Cardiac septum (tissue), 1 donor: Measurements from ENCODE around the gene DBF4B. TPM values are rescaled to one million over a fixed set of nuclear protein-coding genes. Genes with fewer than 3 reads are reported as not detected.
"Not testable (repeated sequence)": the region's sequence is repeated elsewhere in the genome, so short reads cannot be mapped to it uniquely, and the experiment has no call there.

Experiments used
- DNase-seq: peaks from one replicate; pipeline ENCODE4 v3.0.0-alpha.2; 2020; ENCODE audit warnings: low spot score
- intact Hi-C: fragments of 100-400 bp; cut with DNase I; formaldehyde crosslinking; loops from one replicate; pipeline ENCODE4 v1.14.0; 2022
- total RNA-seq: library from RNA; stranded (reverse); fragmentation: NEBNext Ultra II Directional; extraction: Animal tissue kit (Norgen Biotek cat#: 25700); gene quantifications from one replicate; pipeline ENCODE4 v1.2.1, GENCODE V29; 2021
- donor health status: DM: no; HTN: no; CAD: no.

The DBF4B gene
- total RNA-seq, 1 donor from 2014 or later: 5.9 TPM

DNA sequence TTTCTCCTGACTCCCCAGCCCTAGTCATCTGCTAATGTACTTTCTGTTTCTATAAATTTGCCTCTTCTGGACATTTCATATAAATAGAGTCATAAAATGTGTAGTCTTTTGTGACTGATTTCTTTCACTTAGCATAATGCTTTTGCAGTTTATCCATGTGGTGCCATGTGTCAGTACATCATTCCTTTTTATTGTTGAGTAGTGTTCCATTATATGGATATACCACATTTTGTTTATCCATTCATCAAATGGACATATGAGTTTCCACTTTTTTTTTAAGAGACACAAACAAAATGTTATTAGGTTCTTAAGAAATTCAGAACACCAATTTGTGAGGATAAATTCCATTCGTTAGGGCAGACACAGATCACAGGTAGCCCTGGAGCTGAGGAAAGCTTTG is 11.0 kb downstream of the DBF4B start:
- intact Hi-C loops: no loop called here
- DNase-seq: no peak

DNA sequence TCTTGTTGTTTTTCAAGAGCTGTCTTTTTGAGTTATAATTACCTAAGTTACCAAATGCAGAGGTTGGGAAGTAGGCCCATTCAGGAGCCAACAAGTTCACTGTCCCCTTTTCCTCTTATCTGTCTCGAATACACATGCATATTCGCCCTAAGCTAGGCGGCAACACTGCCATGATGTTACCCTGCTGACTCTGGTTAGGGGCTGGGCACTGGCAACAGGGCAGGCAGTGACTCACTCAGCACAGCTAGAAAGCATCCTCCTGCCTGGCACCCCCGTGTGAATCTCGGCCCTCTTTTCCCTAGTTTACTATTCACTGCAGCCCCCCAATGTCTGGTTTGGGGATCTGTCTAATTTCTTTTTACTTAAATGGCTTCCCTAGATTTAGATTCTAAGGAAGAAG is 13.8 kb downstream of the DBF4B start:
- intact Hi-C loops: no loop called here
- DNase-seq: no peak

DNA sequence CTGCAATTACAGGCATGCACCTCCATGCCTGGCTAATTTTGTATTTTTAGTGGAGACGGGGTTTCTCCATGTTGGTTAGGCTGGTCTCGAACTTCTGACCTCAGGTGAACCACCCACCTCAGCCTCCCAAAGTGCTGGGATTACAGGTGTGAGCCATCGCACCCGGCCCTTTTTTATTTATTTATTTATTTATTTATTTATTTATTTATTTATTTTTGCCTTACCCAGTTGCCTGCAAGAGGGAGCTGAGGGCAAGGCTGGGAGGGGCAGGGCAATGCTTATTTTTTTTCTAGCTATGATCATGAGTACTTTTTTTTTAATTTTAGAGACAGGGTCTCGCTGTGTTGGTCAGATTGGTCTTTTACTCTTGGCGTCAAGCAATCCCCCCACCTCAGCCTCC is 17.7 kb downstream of the DBF4B start:
- intact Hi-C loops, DNase-seq: not testable (repeated sequence)

DNA sequence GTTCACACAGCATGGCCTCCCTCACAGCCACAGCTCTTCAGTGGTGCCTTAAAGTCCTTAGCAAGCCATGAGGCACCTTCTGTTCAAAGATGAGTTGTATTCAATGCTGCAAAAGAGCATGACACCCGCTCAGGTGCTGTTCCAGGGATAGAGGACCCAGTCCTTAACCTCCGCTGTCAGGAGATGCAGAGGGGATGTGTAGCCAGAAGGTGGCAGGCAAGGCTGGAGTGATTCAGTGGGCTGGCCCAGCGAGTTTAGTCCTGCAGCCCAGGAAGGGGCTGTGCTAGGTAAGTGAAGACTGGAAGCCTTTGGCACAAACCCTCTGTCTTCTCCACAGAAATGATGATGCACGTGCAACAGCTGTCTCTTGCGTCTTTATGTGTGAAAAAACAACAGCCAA is 25.3 kb downstream of the DBF4B start:
- intact Hi-C loops: no loop called here
- DNase-seq: no peak

DNA sequence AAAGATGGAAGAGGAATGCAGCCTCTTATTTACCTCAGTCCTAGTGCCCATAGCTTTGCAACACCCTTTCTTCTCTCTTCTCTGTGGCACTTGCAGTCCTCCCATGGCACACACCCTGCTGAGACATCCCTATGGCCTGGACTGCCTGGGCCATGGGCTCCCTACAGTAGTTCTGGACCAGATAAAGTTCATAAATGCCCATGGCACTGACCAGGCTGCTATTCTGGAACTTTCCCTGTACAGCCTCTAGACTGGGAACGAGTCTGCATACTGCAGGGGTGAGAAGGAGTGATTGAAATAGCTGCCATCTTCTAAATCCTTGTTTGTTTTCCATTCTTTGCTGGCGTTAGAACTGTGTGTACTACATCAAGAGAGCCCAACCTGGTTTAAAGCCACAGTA is 25.8 kb downstream of the DBF4B start:
- intact Hi-C loops: no loop called here
- DNase-seq: no peak

DNA sequence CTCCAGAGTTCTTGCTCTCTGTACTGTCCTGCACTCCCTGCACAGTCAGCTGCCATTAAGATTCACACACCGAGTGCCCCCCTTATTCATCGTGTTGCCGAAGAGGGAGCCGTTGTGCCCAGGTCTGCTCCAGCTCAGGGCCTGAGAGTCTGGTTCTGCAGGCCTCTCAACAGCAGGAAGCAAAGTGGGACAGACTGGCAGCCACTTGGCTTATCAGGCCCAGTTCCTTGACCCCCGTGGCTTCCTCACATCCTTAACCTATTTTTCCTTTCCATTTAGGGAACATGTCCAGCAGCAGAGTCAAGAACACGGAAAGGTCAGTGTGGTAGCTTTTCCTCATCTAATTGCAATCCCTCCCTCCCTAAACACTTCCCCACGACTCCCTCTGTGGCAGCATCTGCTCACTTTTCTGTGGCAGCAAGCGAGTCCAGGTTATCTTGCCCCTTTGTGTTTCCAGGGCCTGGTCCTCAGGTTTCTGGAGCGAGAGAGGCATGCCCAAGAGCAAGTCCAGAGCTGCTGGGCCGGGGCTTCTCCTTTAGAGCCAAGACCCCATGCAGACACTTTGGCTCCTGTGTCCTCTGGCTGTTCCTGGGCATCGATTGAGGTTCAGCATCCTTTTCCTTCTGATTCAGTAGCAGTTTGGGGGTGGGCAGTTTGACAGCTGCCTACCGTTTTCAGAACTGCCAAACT is 28.2 kb downstream of the DBF4B start:
- intact Hi-C loops: no loop called here
- DNase-seq: no peak

DNA sequence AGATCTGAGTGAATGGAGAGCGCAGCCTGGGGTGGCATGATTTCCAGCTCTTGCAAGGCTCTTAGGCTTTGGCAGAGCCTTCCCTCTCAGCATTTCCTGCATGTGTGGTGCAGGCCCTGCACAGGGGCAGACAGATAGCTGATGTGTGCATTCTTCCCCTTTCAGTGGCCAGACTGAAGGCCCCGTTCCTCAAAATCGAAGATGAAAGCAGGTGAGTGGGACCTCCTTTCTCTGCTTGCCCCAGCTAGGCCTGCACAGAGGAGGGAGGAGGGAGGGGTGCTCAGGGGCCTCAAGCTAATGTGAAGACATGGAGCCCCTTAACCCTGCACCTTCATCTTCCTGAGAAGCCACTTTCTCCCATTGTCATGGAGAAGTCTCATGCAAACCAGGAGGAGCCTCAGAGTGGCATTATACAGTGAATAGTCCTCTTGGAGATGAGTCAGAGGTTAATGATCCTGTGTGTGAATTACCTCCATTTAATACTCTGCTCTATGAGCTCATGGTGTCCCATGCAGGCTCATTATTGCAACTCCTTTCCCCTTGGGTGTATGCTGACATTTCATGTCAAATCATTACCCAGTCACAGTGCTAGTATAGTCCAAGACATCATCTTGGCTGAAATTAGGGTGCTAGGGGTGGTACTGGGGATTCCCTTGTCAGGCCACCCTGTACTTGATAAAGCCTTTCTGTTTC is 29.9 kb downstream of the DBF4B start:
- DNase-seq: no peak
- intact Hi-C loops: no loop called here

DNA sequence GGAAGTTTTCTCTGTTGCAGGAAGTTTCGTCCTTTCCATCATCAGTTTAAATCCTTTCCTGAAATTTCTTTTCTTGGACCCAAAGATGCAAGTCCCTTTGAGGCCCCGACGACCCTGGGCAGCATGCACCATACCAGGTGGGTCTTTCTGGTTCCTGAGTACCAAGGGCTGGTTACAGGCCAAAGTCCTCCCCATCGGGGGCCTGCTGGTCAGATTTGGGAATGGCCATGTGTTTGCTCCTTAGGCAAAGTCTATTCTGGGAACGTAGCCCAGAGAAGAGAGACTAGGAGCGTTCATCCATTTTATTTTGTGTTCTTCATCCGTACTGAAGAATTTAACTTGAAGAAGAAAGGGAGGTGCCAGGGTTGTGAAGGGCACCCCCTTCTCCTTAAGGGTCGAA is 32.9 kb downstream of the DBF4B start:
- intact Hi-C loops: no loop called here
- DNase-seq: no peak

DNA sequence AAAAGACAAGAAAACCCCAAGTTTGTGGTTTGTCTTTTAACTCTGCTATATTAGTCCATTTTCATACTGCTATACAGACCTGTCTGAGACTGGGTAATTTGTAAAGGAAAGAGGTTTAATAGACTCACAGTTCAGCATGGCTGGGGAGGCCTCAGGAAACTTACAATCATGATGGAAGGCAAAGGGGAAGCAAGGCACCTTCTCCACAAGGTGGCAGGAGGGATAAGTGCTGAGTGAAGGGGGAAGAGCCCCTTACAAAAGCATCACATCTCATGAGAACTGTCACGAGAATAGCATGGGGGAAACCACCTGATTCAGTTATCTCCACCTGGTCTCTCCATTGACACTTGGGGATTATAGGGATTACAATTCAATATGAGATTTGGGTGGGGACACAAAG is 36.8 kb downstream of the DBF4B start:
- no peak for DNase-seq
- intact Hi-C loops: no loop called here

DNA sequence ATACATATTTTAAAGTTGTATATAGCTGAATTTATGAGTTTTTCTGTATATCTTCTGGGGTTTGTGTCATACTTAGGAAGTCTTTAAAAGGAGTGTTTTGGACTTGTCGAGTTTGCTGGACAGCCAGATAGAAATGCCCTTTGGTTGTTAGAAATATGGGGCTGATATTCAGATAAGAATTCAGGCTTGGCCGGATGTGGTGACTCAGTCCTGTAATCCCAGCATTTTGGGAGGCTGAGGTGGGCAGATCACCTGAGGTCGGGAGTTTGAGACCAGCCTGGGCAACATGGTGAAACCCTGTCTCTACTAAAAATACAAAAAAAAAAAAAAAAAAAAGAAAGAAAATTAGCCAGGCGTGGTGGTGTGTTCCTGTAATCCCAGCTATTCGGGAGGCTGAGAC is 37.3 kb downstream of the DBF4B start:
- DNase-seq, intact Hi-C loops: not testable (repeated sequence)

DNA sequence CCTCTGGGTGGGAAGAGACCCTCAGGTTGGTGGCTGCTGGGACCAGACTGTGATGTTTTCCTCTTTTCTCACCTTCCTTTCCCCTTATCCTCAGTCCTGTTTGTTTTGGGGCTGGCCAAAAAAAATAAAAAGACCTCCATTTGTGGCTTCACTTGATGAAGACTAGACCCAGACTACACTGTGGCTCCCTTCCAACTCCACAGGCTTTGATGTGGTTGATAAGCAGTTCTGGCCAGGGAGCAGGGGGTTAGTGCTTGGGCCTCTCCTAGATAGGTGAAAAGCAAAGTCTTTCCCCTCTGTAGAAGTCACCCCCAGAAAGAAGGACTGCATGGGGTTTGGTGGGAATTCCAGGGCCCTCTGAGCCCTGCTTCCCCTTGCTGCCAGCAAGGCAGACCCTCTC is 39.1 kb downstream of the DBF4B start:
- intact Hi-C loops: no loop called here

DNA sequence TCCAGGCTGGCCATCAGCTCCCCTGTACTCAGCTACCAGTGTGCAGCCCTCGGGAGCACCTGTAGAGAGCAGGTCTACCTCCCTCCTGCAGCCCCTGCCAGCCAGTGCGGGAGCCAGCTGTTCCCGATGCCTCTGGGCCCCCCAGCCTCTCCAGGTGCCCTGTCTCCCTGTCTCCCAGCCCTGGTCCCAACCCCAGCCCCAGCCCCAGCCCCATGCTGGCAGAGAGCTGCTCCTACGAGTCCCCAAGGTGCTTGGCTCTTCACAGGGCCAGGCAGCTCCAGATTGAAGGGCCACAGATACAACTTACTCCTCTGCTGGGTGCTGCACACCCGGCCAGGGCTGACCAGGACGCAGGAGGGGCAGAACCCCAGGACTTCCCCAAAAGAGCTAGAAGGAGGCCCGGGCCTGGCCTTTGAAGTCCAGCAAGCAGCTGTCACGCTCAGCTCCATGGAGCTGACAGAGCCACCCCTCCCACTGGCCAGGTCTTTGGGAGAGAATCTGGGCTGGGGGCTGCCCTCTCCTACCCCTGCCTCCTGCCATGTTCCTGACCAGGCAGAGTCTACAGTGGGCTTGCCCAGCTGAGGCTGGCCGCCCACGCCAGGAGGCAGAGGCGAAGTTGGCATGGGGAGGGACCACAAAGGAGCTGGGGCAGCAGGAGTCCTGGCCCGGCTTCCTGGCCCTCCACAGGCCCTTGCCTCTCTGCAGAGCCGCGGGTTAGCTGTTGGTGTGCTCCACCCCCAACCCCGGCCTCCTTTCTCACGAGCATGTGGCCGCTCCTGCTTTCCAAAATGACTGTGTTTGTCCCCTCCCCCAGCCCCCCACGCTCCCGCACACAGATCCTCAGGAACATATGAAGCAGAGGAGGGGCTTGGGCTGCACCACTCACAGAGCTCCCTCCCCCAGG is 40.9 kb downstream of the DBF4B start:
- intact Hi-C loops: no loop called here
- DNase-seq: no peak

More for the DNA sequence above, 39.1 kb downstream of the DBF4B start:
- DNase-seq: no peak

DNA sequence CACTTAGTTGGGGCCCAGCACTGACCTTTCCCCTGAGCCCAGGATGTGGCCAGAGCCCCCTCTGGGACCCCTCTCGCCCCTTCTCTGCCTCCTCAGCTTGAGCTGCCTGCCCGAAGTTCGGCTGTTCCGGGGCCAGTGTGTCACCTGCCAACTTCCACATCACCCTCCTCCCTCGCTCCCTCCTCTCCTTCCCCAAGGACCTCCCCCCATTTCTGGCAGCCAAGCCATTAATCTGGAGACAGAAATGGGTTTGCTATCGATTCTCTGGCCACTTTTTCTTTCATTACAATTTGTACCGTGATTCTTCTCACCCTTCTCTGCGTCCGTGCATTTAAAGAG is 41.5 kb downstream of the DBF4B start:
- intact Hi-C loops: no loop called here
- no peak for DNase-seq

DNA sequence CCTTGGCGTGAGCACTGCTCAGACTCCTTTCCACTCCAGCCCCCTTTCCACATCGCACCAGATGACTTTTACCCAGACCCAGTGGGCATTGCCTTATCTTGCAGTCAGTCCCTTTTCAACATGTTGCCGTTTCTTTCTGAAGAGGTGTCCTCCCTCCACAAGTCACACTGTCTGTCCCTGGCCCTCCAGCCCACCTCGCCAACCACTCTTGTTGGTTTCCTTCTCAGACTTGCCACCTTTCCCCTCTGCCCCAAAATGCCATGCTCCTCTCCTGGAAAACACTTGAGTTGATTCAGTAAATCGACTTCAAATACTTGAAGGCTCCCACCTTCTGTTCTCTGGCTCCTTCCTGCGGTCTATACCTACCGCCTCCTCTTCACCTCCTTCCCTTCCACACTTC is 42.9 kb downstream of the DBF4B start:
- DNase-seq: no peak
- intact Hi-C loops: no loop called here

DNA sequence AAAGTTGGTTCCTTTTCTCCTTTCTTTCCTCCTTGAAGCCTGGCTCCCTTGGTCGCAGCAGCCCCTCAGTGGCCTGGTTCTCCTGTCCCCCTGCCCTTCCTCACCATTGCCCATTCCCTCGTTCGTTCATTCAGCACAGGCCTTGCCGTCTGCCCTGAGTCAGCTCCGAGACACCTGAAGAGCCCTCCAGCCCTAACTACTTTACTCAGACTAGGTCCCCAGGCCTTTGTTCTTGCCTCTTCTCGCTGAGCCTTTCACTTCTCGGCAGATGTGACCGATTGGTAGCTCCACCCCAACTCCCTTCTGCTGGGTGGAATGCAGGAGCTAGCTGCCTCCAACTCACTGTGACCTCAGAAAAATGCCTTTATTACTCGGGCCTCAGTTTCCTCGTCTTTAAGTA is 43.3 kb downstream of the DBF4B start:
- intact Hi-C loops: no loop called here
- DNase-seq: no peak

DNA sequence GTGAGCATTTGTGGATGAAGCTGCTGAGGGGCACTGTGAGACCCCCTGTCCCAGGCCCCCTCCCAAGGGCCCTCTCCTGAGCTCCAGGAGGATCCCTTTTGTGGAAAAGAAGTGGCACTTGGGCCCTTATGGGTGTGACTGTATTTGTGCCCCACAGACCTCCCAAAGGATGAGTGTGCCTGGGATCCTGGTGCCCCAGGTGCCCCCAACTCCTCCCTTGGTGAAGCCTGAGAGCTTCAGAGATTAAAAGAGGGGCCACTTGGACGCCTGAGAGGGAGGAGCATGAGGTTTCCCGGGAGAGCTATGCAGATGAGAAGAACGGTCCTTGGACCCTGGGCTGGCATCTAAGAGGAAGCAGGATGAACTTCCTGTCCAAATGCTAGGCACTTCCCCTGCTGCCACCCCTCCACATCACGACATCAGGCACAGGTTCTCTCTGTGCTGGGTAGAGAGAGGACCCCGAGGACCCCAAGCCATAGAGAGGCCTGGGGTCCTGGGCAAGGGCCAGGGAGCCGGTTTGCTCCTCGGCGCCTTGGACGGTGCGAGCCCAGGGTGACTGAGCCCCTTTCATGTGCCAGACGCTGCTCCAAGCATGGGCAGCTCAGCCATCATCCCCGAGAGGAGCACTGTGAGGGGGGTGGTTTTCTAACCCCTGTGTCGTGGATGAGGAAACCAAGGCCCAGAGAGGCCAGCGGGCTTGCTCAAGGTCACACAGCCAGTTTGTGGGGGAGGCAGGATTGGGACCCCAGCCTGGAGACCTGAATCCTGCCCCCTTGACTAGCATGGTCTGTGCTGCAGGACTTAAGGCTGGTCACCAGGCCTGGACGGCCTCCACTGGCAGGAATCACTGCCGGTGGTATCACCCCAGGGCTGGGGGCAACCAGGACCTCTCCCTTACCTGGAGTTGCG is 44.7 kb downstream of the DBF4B start:
- intact Hi-C loops: no loop called here
- DNase-seq: no peak

DNA sequence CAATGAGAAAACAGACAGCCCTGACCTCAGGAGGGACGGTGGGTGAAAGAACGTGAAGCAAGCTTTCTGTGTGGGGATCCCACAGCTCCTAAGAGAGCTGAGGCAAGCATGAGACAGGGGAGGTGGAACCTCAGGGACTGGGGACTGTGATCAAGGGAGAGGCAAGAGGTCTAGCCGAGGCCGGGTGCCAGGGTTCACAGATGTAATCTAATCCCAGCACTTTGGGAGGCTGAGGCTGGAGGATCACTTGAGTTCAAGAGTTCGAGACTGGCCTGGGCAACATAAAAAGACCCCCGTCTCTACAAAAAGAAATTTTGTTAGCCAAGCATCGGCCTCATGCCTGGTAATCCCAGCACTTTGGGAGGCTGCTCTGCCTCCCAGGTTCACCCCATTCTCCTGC is 45.8 kb downstream of the DBF4B start:
- no peak for DNase-seq
- intact Hi-C loops: no loop called here

DNA sequence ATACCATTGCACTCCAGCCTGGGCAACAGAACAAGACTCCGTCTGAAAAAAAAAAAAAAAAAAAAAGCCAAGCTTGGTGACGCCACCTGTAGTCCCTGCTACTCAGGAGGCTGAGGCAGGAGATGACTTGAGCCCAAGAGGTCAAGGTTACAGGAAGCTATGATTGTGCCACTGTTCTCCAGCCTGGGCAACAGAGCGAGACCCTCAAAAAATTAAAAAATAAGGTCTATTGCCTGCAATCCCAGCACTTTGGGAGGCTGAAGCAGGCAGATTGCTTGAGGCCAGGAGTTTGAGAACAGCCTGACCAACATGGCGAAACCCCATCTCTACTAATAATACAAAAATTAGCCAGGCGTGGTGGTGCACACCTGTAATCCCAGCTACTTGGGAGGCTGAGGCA is 46.7 kb downstream of the DBF4B start:
- DNase-seq, intact Hi-C loops: not testable (repeated sequence)

DNA sequence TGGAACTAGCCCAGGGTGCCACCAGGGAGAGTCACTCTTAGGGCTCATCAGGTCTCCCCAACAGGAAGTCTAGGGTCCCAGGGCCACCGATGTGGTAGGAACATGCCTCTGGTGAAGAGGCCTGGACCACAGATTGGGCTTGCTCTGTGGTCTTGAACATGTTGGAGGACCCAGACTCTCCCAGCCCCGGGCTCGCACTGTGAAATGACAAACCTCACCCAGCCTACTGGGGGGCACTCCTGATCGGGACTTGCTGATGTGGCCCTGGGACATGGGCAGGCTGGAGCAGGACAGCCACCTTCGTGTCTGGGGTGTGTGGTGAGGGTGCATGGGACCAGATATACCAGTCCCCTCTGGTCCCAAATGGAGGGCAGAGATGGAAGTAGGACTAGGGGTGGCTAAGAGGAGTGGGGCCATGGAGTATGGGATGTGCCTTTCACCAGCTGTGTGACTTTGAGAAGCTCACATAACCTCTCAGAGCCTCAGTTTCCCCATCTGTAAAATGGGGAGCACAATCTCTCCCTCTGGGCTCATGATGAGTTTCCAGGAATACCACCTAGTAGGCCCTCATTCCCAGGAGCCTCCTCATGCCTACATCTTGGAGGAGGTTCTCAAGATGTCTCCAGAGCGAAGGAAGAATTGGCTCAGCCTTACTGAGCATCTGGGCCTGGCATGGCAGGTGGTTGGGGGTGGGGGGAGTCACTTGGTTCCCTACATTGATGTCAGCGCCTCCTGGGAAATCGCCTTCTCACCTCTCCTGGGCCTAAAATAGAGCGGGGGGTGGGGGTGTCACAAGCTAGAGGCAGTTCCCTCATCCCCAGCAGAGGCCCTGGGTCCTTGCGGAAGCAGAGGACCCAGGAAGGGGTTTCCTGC is 48.8 kb downstream of the DBF4B start:
- no peak for DNase-seq
- intact Hi-C loops: no loop called here
